Hematopoietic multipotent progenitor cell treated with erythropoietin and hydrocortisone succinate and interleukin-3 and kit ligand, for 17 days (in vitro differentiated cells): ENCODE data around the gene EXOC6.

ENCODE experiments used
- DNase-seq: peaks from one replicate; pipeline ENCODE4 v3.0.0-alpha.2; 2015; ENCODE audit warnings: low spot score

The EXOC6 gene

GRCh38 chr10:93067443-93068365, 219.4 kb downstream of the EXOC6 start:
- DNase-seq: no peak

- no peak for DNase-seq
Observed at GRCh38 chr10:93068411-93069244, 220.3 kb downstream of the EXOC6 start.

GRCh38 chr10:93069245-93069561, 220.9 kb downstream of the EXOC6 start:
- DNase-seq: no peak

GRCh38 chr10:93070378-93071176, 222.3 kb downstream of the EXOC6 start:
- no peak for DNase-seq

GRCh38 chr10:93071177-93071472, 222.8 kb downstream of the EXOC6 start:
- no peak for DNase-seq

- DNase-seq: no peak
Observed at GRCh38 chr10:93071674-93072224, 223.4 kb downstream of the EXOC6 start.

GRCh38 chr10:93072225-93072712, 223.9 kb downstream of the EXOC6 start:
- DNase-seq: no peak

GRCh38 chr10:93072713-93073538, 224.6 kb downstream of the EXOC6 start:
- no peak for DNase-seq

GRCh38 chr10:93073539-93074146, 225.3 kb downstream of the EXOC6 start, which contains the start of gene CYP26A1:
TSS of gene CYP26A1 (plus strand) at chr10:93073893. CDS start at chr10:93073935, 42 bp downstream.
- no peak for DNase-seq

GRCh38 chr10:93074147-93074596, 225.9 kb downstream of the EXOC6 start:
- DNase-seq: no peak

- no peak for DNase-seq
Observed at GRCh38 chr10:93074597-93075368, 226.5 kb downstream of the EXOC6 start.

GRCh38 chr10:93075369-93076221, 227.3 kb downstream of the EXOC6 start:
- DNase-seq: no peak

GRCh38 chr10:93076871-93077270, 228.6 kb downstream of the EXOC6 start:
- DNase-seq: no peak

GRCh38 chr10:93077860-93078337, 229.6 kb downstream of the EXOC6 start:
- DNase-seq: no peak

- DNase-seq: no peak
Observed at GRCh38 chr10:93079663-93080349, 231.5 kb downstream of the EXOC6 start.

GRCh38 chr10:93080350-93081046, 232.2 kb downstream of the EXOC6 start:
- peak; percentile 54 for DNase-seq

- no peak for DNase-seq
Observed at GRCh38 chr10:93081318-93081717, 233.0 kb downstream of the EXOC6 start.
